Nephron (organoid): ENCODE measurements around the gene PYCARD.
A peak's percentile ranks its signal among the peaks of the same experiment; 100 is the strongest.

Source experiments
- H3K27ac Mint-ChIP-seq, 3 experiments: 2 replicates each; pipeline ENCODE4 v1.8.0; 2020; ENCODE audit warnings: mixed read lengths in 3 of 3, mild to moderate bottlenecking in 2 of 3, moderate library complexity in 1 of 3
- H3K27me3 Mint-ChIP-seq: 2 replicates; pipeline ENCODE4 v1.8.0; 2021; ENCODE audit warnings: low read depth, mild to moderate bottlenecking, moderate library complexity, mixed read lengths
- H3K36me3 Mint-ChIP-seq: 2 replicates; pipeline ENCODE4 v1.8.0; 2020; ENCODE audit warnings: low read depth, mixed read lengths
- H3K4me1 Mint-ChIP-seq: 2 replicates; pipeline ENCODE4 v1.8.0; 2020; ENCODE audit warnings: mixed read lengths
- H3K4me3 Mint-ChIP-seq, 3 experiments: 2 replicates each; pipeline ENCODE4 v1.8.0; 2020; ENCODE audit warnings: mild to moderate bottlenecking in 3 of 3, mixed read lengths in 3 of 3, moderate library complexity in 2 of 3
- H3K9me3 Mint-ChIP-seq: 2 replicates; pipeline ENCODE4 v1.8.0; 2020; ENCODE audit warnings: mixed read lengths
- CTCF ChIP-seq, 3 experiments: fragments of 200-600 bp; sonication (generic); IDR thresholded peaks; one replicate each; pipeline ENCODE4 v1.5.0; 2021; ENCODE audit warnings: antibody characterized with exemption in 3 of 3; ENCODE audit not compliant: unreplicated experiment in 3 of 3

Gene PYCARD

GRCh38 chr16:31188450-31189411, 13.8 kb downstream of the PYCARD start:
- peaks cover 94% of the 10 kb centered on the region for H3K36me3 Mint-ChIP-seq
- no peak for TF ChIP-seq CTCF (IDR thresholded peaks at IDR 0.05; ENCODE audit: unreplicated experiment in 3 of 3)
- H3K4me1 Mint-ChIP-seq, result peaks cover 9% of the 10 kb centered on the region
- no peak overlapping the region for H3K4me3 Mint-ChIP-seq
- no peaks in the 10 kb centered on the region for H3K27me3 Mint-ChIP-seq
- H3K27ac Mint-ChIP-seq, result no peak overlapping the region
- no peaks in the 10 kb centered on the region for H3K9me3 Mint-ChIP-seq

GRCh38 chr16:31187808-31188189, 14.8 kb downstream of the PYCARD start:
- TF ChIP-seq CTCF (IDR thresholded peaks at IDR 0.05; ENCODE audit: unreplicated experiment in 3 of 3), result no peak
- Mint-ChIP-seq H3K27ac (no peak overlapping the region), H3K4me1 (peaks cover 18% of the 10 kb centered on the region), H3K36me3 (peaks cover 94% of the 10 kb centered on the region), H3K27me3 (no peaks in the 10 kb centered on the region), H3K9me3 (no peaks in the 10 kb centered on the region), H3K4me3 (no peak overlapping the region)

- Mint-ChIP-seq H3K27ac (no peak overlapping the region), H3K9me3 (no peaks in the 10 kb centered on the region), H3K4me3 (no peak overlapping the region), H3K27me3 (no peaks in the 10 kb centered on the region), H3K4me1 (peaks cover 24% of the 10 kb centered on the region), H3K36me3 (peaks cover 98% of the 10 kb centered on the region)
- TF ChIP-seq CTCF (IDR thresholded peaks at IDR 0.05; ENCODE audit: unreplicated experiment in 3 of 3), result no peak
Observed at GRCh38 chr16:31186930-31187807, 15.4 kb downstream of the PYCARD start.

GRCh38 chr16:31186176-31186575, 16.4 kb downstream of the PYCARD start:
- H3K27me3 Mint-ChIP-seq, result no peaks in the 10 kb centered on the region
- peaks cover 95% of the 10 kb centered on the region for H3K36me3 Mint-ChIP-seq
- H3K9me3 Mint-ChIP-seq, result no peaks in the 10 kb centered on the region
- H3K27ac Mint-ChIP-seq, result no peak overlapping the region
- no peak for TF ChIP-seq CTCF (IDR thresholded peaks at IDR 0.05; ENCODE audit: unreplicated experiment in 3 of 3)
- peak overlapping the region in 1 of 3 experiments; percentile 18 for H3K4me3 Mint-ChIP-seq
- peaks cover 31% of the 10 kb centered on the region for H3K4me1 Mint-ChIP-seq

GRCh38 chr16:31185339-31185738, 17.2 kb downstream of the PYCARD start:
- no peaks in the 10 kb centered on the region for H3K27me3 Mint-ChIP-seq
- no peak for TF ChIP-seq CTCF (IDR thresholded peaks at IDR 0.05; ENCODE audit: unreplicated experiment in 3 of 3)
- peak overlapping the region in 2 of 3 experiments; percentile 4 to 27 for H3K4me3 Mint-ChIP-seq
- no peak overlapping the region for H3K27ac Mint-ChIP-seq
- peaks cover 31% of the 10 kb centered on the region for H3K4me1 Mint-ChIP-seq
- H3K9me3 Mint-ChIP-seq, result no peaks in the 10 kb centered on the region
- peaks cover 89% of the 10 kb centered on the region for H3K36me3 Mint-ChIP-seq
